Esophagus muscularis mucosa (tissue), 3 donors: ENCODE results near the gene RXRA.

Experiments
- POLR2A ChIP-seq: fragments of 450-650 bp; IDR thresholded peaks from one replicate; pipeline ENCODE4 v1.6.1; 2017; ENCODE audit warnings: antibody characterized with exemption, moderate library complexity, mild to moderate bottlenecking, low read depth
- TF ChIP-seq, protein P1 (sequence below), 3 experiments: fragments of 200-600 bp in 2 of 3; fragments of 450-650 bp in 1 of 3; sonication (generic) in 2 of 3; IDR thresholded peaks; one replicate each; pipeline ENCODE4 v1.5.1; 2017 to 2019; ENCODE audit warnings: antibody characterized with exemption in 3 of 3, mild to moderate bottlenecking in 2 of 3, moderate library complexity in 1 of 3

DNA sequence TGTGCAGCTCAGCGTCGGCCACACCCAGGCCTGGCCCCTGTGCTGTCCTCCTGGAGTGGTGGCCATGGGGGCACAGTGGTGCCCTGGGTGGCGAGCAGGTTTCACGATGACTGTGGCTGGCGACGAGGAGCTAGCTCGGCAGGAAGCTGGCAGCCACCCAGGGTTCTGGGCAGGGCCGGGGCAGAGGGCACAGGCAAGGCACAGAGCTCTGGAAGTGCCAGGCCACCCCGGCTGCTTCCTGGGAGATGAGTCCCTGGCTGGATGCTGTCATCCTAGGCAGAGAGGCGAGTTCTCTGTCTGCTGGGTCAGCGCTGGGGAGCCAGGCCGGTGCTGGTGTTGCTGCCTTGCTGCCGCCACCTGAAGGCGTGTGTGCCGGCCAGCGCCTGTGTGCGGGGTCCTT is 51.7 kb downstream of the RXRA start:
- TF ChIP-seq, protein P1, sequence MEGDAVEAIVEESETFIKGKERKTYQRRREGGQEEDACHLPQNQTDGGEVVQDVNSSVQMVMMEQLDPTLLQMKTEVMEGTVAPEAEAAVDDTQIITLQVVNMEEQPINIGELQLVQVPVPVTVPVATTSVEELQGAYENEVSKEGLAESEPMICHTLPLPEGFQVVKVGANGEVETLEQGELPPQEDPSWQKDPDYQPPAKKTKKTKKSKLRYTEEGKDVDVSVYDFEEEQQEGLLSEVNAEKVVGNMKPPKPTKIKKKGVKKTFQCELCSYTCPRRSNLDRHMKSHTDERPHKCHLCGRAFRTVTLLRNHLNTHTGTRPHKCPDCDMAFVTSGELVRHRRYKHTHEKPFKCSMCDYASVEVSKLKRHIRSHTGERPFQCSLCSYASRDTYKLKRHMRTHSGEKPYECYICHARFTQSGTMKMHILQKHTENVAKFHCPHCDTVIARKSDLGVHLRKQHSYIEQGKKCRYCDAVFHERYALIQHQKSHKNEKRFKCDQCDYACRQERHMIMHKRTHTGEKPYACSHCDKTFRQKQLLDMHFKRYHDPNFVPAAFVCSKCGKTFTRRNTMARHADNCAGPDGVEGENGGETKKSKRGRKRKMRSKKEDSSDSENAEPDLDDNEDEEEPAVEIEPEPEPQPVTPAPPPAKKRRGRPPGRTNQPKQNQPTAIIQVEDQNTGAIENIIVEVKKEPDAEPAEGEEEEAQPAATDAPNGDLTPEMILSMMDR (IDR thresholded peaks at IDR 0.05) = no peak
- TF ChIP-seq POLR2A = no peak
